Endothelial cell (in vitro differentiated cells): Measurements from ENCODE around the gene ZNF133. TPM values are rescaled to one million over a fixed set of nuclear protein-coding genes. Genes with fewer than 3 reads are reported as not detected.

ENCODE experiments used
- DNase-seq: peaks from one replicate; pipeline ENCODE4 v3.0.0; 2021; ENCODE audit warnings: low spot score
- H3K27ac Mint-ChIP-seq: one replicate; pipeline ENCODE4 v1.8.0; 2021; ENCODE audit warnings: mixed read lengths, inconsistent platforms; ENCODE audit not compliant: unreplicated experiment
- H3K27me3 Mint-ChIP-seq: one replicate; pipeline ENCODE4 v1.8.0; 2021; ENCODE audit warnings: mild to moderate bottlenecking, moderate library complexity, mixed read lengths, inconsistent platforms; ENCODE audit not compliant: unreplicated experiment
- H3K36me3 Mint-ChIP-seq: one replicate; pipeline ENCODE4 v1.8.0; 2021; ENCODE audit warnings: mild to moderate bottlenecking, low read depth, mixed read lengths, inconsistent platforms; ENCODE audit not compliant: unreplicated experiment
- H3K4me1 Mint-ChIP-seq: one replicate; pipeline ENCODE4 v1.8.0; 2021; ENCODE audit warnings: mild to moderate bottlenecking, mixed read lengths, inconsistent platforms; ENCODE audit not compliant: unreplicated experiment
- H3K4me3 Mint-ChIP-seq: one replicate; pipeline ENCODE4 v1.8.0; 2021; ENCODE audit warnings: mild to moderate bottlenecking, mixed read lengths, inconsistent platforms; ENCODE audit not compliant: unreplicated experiment
- H3K9me3 Mint-ChIP-seq: one replicate; pipeline ENCODE4 v1.8.0; 2021; ENCODE audit warnings: mixed read lengths, inconsistent platforms; ENCODE audit not compliant: unreplicated experiment
- CTCF ChIP-seq: fragments of 200-600 bp; sonication (generic); IDR thresholded peaks from one replicate; pipeline ENCODE4 v1.5.0; 2021; ENCODE audit warnings: antibody characterized with exemption; ENCODE audit not compliant: unreplicated experiment
- total RNA-seq: library from RNA; stranded (reverse); fragmentation: NEBNext Ultra II Directional; extraction: Animal tissue kit (Norgen Biotek cat#: 25700); gene quantifications from one replicate; pipeline ENCODE4 v1.2.1, GENCODE V29; 2021; ENCODE audit not compliant: unreplicated experiment

Gene ZNF133
- total RNA-seq, 1 donor from 2014 or later = 14.1 TPM

DNA sequence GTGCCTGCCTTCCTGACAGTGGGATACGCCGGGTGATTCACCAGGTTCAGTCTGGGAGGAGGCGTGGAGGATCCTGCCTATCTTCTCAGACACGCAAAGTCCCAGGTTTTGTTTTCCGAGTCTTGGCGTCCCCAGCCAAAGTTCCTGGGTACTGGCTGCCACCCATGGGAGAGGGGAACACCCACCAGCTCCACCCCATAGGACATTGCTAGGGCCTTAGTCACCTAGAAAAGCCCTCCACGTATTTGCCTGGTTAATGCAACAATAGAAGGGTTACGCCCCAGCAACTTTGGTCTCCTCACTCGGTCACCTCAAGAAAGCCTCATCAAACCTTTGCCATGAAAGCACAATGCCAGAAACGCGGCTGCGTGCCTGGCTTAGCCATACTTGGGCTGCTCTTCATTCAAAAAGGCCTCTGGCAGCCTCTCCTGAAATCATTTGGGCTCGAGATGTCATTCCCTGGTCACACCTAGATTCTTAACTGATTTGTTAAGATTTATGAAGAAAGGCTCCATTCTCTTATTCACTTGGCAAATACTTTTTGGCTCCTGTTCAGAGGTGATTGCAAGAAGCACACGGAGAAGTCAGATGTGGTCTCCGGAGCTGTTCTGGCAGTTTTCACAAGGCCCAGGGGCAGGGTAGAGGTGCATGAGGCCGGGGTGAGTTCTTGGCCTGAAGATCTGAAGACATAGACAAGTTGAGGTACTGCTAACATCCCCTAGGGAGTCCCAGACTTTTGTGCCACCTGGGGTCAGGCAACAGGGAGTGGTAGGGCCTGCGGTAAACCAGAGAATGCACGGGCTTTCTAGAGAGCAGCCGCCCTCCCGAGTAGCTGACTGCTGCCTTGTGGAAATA, 35.5 kb upstream of the ZNF133 start:
- Mint-ChIP-seq H3K9me3 (no peaks in the 10 kb centered on the region), H3K4me3 (no peak overlapping the region), H3K27me3 (no peaks in the 10 kb centered on the region), H3K4me1 (peaks cover 5% of the 10 kb centered on the region), H3K27ac (no peak overlapping the region), H3K36me3 (no peaks in the 10 kb centered on the region)
- TF ChIP-seq CTCF = no peak
- no peak for DNase-seq

GRCh38 chr20:18254615-18255014, 33.7 kb upstream of the ZNF133 start:
- no peak overlapping the region for H3K4me3 Mint-ChIP-seq

GRCh38 chr20:18255526-18255925, 32.8 kb upstream of the ZNF133 start:
- no peak overlapping the region for H3K27ac Mint-ChIP-seq
- no peaks in the 10 kb centered on the region for H3K36me3 Mint-ChIP-seq
- H3K4me1 Mint-ChIP-seq = peaks cover 5% of the 10 kb centered on the region
- no peak for TF ChIP-seq CTCF
- no peaks in the 10 kb centered on the region for H3K27me3 Mint-ChIP-seq
- H3K4me3 Mint-ChIP-seq = no peak overlapping the region
- H3K9me3 Mint-ChIP-seq = no peaks in the 10 kb centered on the region
- no peak for DNase-seq

More at GRCh38 chr20:18254615-18255014, 33.7 kb upstream of the ZNF133 start:
- Mint-ChIP-seq H3K27me3 (no peaks in the 10 kb centered on the region), H3K4me1 (peaks cover 5% of the 10 kb centered on the region), H3K27ac (no peak overlapping the region), H3K9me3 (no peaks in the 10 kb centered on the region), H3K36me3 (no peaks in the 10 kb centered on the region)
- DNase-seq = no peak
- no peak for TF ChIP-seq CTCF

- Mint-ChIP-seq H3K27me3 (no peaks in the 10 kb centered on the region), H3K9me3 (no peaks in the 10 kb centered on the region), H3K4me1 (peaks cover 5% of the 10 kb centered on the region), H3K27ac (no peak overlapping the region), H3K36me3 (no peaks in the 10 kb centered on the region), H3K4me3 (no peak overlapping the region)
- no peak for TF ChIP-seq CTCF
- no peak for DNase-seq
Measured at GRCh38 chr20:18256440-18257090, 31.8 kb upstream of the ZNF133 start.
